WTC11 (cell line): Measurements from ENCODE around the gene TEX44. TPM values are rescaled to one million over a fixed set of nuclear protein-coding genes. Genes with fewer than 3 reads are reported as not detected.

Experiments used
- ATAC-seq: fragments of 200-7000 bp; cut with Tn5 transposase; 2 replicates; pipeline ENCODE4 v1.10.0; 2021; ENCODE audit warnings: mild to moderate bottlenecking, moderate library complexity
- CTCF ChIA-PET: fragments of 300-600 bp; sonication (Branson Sonifier 250); formaldehyde crosslinking; loops from one replicate; lab custom pipeline; 2021; ENCODE audit warnings: antibody characterized with exemption; lab: Charles Lee
- POLR2A ChIA-PET: fragments of 350-600 bp; sonication (Branson Sonifier 250); formaldehyde crosslinking; loops from one replicate; lab custom pipeline; 2021; ENCODE audit warnings: antibody characterized with exemption; lab: Charles Lee
- DNase-seq: peaks from one replicate; pipeline ENCODE4 v3.0.0; 2021; ENCODE audit warnings: low spot score
- H3K27ac Mint-ChIP-seq: 2 replicates; pipeline ENCODE4 v1.8.0; 2021; ENCODE audit warnings: mixed read lengths
- H3K27me3 Mint-ChIP-seq: 2 replicates; pipeline ENCODE4 v1.8.0; 2021; ENCODE audit warnings: low read depth, mild to moderate bottlenecking, moderate library complexity, mixed read lengths
- H3K36me3 Mint-ChIP-seq: 2 replicates; pipeline ENCODE4 v1.8.0; 2021; ENCODE audit warnings: mixed read lengths
- H3K4me1 Mint-ChIP-seq: 2 replicates; pipeline ENCODE4 v1.8.0; 2022; ENCODE audit warnings: mixed read lengths
- H3K4me3 Mint-ChIP-seq: 2 replicates; pipeline ENCODE4 v1.8.0; 2021; ENCODE audit warnings: mild to moderate bottlenecking, moderate library complexity, mixed read lengths
- H3K9me3 Mint-ChIP-seq: 2 replicates; pipeline ENCODE4 v1.8.0; 2021; ENCODE audit warnings: mixed read lengths
- AR ChIP-seq: fragments of 250-450 bp; sonication (Bioruptor Pico); IDR thresholded peaks from 2 replicates; pipeline ENCODE4 v1.9.0; 2021; ENCODE audit warnings: mild to moderate bottlenecking
- CBFB ChIP-seq: sonication (generic); formaldehyde crosslinking; IDR thresholded peaks from 2 replicates; pipeline ENCODE4 v1.8.1; 2022; ENCODE audit warnings: mild to moderate bottlenecking, low read depth, missing genetic modification reagents
- FOXP4 ChIP-seq: sonication (generic); formaldehyde crosslinking; IDR thresholded peaks from 2 replicates; pipeline ENCODE4 v1.8.0; 2022; ENCODE audit warnings: mild to moderate bottlenecking, missing genetic modification reagents
- RORB ChIP-seq: fragments of 250-450 bp; sonication (Bioruptor Pico); IDR thresholded peaks from 2 replicates; pipeline ENCODE4 v1.9.0; 2021; ENCODE audit warnings: mild to moderate bottlenecking
- TEAD4 ChIP-seq: sonication (generic); formaldehyde crosslinking; IDR thresholded peaks from 2 replicates; pipeline ENCODE4 v1.8.0; 2022; ENCODE audit warnings: mild to moderate bottlenecking, missing genetic modification reagents
- total RNA-seq: library from RNA; stranded (reverse); gene quantifications from 3 replicates; pipeline ENCODE4 v1.2.3, GENCODE V29; 2021
- TF ChIP-seq, protein P1 (sequence below): sonication (generic); formaldehyde crosslinking; IDR thresholded peaks from 2 replicates; pipeline ENCODE4 v1.8.0; 2023; ENCODE audit warnings: mild to moderate bottlenecking, missing genetic modification reagents
- TF ChIP-seq, protein P2 (sequence below): sonication (generic); formaldehyde crosslinking; IDR thresholded peaks from 2 replicates; pipeline ENCODE4 v1.8.0; 2022; ENCODE audit warnings: missing genetic modification reagents
- TF ChIP-seq, protein P3 (sequence below): fragments of 250-450 bp; sonication (Bioruptor Pico); conservative IDR thresholded peaks from 2 replicates; pipeline ENCODE4 v1.9.0; 2021; ENCODE audit warnings: mild to moderate bottlenecking
- TF ChIP-seq, protein P4 (sequence below): fragments of 250-450 bp; sonication (Bioruptor Pico); IDR thresholded peaks from 2 replicates; pipeline ENCODE4 v1.9.0; 2021; ENCODE audit warnings: mild to moderate bottlenecking, borderline replicate concordance
- TF ChIP-seq, protein P5 (sequence below): fragments of 250-450 bp; sonication (Bioruptor Pico); IDR thresholded peaks from 2 replicates; pipeline ENCODE4 v2.1.2; 2022; ENCODE audit warnings: mild to moderate bottlenecking, moderate library complexity

The TEX44 gene
- total RNA-seq, 1 experiment from 2014 or later: not detected

GRCh38 chr2:231634412-231634811 is 41.7 kb downstream of the TEX44 start:
- H3K27ac Mint-ChIP-seq: no peak overlapping the region
- no peaks in the 10 kb centered on the region for H3K27me3 Mint-ChIP-seq
- H3K9me3 Mint-ChIP-seq: no peaks in the 10 kb centered on the region
- TF ChIP-seq, protein P1, sequence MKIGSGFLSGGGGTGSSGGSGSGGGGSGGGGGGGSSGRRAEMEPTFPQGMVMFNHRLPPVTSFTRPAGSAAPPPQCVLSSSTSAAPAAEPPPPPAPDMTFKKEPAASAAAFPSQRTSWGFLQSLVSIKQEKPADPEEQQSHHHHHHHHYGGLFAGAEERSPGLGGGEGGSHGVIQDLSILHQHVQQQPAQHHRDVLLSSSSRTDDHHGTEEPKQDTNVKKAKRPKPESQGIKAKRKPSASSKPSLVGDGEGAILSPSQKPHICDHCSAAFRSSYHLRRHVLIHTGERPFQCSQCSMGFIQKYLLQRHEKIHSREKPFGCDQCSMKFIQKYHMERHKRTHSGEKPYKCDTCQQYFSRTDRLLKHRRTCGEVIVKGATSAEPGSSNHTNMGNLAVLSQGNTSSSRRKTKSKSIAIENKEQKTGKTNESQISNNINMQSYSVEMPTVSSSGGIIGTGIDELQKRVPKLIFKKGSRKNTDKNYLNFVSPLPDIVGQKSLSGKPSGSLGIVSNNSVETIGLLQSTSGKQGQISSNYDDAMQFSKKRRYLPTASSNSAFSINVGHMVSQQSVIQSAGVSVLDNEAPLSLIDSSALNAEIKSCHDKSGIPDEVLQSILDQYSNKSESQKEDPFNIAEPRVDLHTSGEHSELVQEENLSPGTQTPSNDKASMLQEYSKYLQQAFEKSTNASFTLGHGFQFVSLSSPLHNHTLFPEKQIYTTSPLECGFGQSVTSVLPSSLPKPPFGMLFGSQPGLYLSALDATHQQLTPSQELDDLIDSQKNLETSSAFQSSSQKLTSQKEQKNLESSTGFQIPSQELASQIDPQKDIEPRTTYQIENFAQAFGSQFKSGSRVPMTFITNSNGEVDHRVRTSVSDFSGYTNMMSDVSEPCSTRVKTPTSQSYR (CRISPR knock-in tag): no peak
- TF ChIP-seq TEAD4 (CRISPR knock-in tag) (no peak), FOXP4 (CRISPR knock-in tag) (no peak)
- TF ChIP-seq, protein P2, sequence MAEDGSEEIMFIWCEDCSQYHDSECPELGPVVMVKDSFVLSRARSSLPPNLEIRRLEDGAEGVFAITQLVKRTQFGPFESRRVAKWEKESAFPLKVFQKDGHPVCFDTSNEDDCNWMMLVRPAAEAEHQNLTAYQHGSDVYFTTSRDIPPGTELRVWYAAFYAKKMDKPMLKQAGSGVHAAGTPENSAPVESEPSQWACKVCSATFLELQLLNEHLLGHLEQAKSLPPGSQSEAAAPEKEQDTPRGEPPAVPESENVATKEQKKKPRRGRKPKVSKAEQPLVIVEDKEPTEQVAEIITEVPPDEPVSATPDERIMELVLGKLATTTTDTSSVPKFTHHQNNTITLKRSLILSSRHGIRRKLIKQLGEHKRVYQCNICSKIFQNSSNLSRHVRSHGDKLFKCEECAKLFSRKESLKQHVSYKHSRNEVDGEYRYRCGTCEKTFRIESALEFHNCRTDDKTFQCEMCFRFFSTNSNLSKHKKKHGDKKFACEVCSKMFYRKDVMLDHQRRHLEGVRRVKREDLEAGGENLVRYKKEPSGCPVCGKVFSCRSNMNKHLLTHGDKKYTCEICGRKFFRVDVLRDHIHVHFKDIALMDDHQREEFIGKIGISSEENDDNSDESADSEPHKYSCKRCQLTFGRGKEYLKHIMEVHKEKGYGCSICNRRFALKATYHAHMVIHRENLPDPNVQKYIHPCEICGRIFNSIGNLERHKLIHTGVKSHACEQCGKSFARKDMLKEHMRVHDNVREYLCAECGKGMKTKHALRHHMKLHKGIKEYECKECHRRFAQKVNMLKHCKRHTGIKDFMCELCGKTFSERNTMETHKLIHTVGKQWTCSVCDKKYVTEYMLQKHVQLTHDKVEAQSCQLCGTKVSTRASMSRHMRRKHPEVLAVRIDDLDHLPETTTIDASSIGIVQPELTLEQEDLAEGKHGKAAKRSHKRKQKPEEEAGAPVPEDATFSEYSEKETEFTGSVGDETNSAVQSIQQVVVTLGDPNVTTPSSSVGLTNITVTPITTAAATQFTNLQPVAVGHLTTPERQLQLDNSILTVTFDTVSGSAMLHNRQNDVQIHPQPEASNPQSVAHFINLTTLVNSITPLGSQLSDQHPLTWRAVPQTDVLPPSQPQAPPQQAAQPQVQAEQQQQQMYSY (CRISPR knock-in tag): no peak
- TF ChIP-seq, protein P3, sequence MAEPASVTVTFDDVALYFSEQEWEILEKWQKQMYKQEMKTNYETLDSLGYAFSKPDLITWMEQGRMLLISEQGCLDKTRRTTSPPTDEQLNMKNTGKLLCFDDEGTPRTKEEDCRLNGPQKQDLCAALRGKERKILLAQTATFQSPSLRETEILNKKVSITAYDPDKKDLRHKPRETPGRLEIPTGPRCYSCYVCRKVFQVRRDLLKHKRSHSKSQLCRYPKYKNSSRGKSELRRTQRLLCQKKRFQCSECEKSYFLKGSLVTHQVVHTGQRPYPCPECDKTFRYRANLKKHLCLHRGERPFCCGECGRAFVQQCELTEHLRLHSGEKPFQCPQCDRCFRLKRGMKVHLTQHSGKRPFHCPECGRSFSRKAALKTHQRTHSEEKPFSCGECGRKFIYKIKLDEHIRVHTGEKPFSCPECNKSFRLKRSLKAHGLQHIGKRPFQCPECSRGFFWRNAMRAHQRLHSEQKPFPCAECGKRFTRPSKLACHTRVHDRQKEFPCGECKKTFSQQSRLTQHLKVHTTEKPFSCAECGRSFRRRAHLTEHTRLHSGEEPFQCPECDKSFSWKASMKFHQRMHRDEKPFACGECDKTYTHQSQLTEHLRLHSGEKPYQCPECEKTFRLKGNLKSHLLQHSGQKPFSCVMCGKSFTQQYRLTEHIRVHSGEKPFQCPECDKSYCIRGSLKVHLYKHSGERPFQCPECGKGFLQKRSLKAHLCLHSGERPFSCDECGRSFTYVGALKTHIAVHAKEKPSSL: no peak
- ATAC-seq: peak; percentile 61
- H3K4me1 Mint-ChIP-seq: peaks cover 11% of the 10 kb centered on the region; the same call in 1 of the 2 replicates
- POLR2A ChIA-PET: interaction anchor here (0.5 kb wide), 1 partner anchor 39 kb away, joined by 4 read pairs; no protein-coding TSS in a partner anchor
- no peaks in the 10 kb centered on the region for H3K36me3 Mint-ChIP-seq
- no peak for DNase-seq
- no peak overlapping the region for H3K4me3 Mint-ChIP-seq
- CTCF ChIA-PET: interaction anchor here (0.5 to 1.7 kb wide), 4 partner anchors 23 to 80 kb away, joined by 3 to 5 read pairs (median 4); no protein-coding TSS in a partner anchor

DNA sequence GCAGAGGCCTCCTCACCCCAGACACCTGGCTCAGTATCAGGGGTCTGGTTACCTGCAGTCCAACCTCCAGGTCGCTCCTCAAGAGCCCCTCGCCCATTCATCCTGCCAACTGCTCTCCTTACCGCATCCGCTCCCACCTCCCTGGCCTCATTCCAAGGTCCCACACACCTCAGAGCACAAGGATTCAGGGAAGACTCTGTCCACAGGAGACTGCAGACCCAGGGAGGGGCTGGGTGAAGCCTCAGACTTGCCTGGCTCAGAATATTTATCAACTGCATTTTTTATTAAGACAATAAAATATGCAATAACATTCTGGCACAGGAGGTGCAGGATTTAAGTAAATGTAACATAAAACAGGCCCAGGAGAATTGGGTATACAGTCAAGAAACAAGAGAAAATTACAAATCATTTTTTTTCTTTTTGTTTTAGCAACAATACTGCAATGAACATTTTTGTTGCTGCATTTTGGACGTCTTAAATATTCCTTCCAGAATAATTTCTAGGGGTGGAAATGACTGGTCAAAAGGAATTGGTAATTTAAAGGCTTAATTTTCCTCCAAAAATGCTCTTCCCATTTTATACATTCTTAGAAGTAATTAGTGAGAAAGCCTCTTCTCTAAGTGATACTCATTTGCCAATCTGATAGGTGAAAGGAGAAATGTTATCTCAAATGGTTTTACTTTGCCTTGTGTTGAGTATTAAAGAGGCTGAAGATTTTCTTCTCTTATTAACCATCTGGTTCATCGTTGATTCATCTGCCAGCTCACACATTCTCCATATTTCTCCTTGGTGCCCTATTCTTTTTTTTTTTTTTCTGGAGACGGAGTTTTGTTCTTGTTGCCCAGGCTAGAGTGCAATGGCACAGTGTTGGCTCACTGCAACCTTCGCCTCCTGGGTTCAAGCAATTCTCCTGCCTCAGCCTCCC is 42.5 kb downstream of the TEX44 start:
- POLR2A ChIA-PET: interaction anchor here (0.5 to 0.6 kb wide), 2 partner anchors 22 to 38 kb away, joined by 3 to 4 read pairs; no protein-coding TSS in a partner anchor
- Mint-ChIP-seq H3K27ac (no peak overlapping the region; the same call in 1 of the 2 replicates), H3K4me1 (peaks cover 11% of the 10 kb centered on the region; the same call in 1 of the 2 replicates), H3K4me3 (no peak overlapping the region), H3K36me3 (no peaks in the 10 kb centered on the region), H3K27me3 (no peaks in the 10 kb centered on the region), H3K9me3 (no peaks in the 10 kb centered on the region)
- DNase-seq (no peak), ATAC-seq (peak; percentile 13; the same call in 1 of the 2 replicates)
- CTCF ChIA-PET: interaction anchor here (0.5 to 1.7 kb wide), 4 partner anchors 24 to 79 kb away, joined by 3 to 5 read pairs (median 4); no protein-coding TSS in a partner anchor
- TF ChIP-seq CBFB (CRISPR knock-in tag) (no peak), RORB (CRISPR knock-in tag) (no peak), AR (no peak)
- TF ChIP-seq, protein P4, sequence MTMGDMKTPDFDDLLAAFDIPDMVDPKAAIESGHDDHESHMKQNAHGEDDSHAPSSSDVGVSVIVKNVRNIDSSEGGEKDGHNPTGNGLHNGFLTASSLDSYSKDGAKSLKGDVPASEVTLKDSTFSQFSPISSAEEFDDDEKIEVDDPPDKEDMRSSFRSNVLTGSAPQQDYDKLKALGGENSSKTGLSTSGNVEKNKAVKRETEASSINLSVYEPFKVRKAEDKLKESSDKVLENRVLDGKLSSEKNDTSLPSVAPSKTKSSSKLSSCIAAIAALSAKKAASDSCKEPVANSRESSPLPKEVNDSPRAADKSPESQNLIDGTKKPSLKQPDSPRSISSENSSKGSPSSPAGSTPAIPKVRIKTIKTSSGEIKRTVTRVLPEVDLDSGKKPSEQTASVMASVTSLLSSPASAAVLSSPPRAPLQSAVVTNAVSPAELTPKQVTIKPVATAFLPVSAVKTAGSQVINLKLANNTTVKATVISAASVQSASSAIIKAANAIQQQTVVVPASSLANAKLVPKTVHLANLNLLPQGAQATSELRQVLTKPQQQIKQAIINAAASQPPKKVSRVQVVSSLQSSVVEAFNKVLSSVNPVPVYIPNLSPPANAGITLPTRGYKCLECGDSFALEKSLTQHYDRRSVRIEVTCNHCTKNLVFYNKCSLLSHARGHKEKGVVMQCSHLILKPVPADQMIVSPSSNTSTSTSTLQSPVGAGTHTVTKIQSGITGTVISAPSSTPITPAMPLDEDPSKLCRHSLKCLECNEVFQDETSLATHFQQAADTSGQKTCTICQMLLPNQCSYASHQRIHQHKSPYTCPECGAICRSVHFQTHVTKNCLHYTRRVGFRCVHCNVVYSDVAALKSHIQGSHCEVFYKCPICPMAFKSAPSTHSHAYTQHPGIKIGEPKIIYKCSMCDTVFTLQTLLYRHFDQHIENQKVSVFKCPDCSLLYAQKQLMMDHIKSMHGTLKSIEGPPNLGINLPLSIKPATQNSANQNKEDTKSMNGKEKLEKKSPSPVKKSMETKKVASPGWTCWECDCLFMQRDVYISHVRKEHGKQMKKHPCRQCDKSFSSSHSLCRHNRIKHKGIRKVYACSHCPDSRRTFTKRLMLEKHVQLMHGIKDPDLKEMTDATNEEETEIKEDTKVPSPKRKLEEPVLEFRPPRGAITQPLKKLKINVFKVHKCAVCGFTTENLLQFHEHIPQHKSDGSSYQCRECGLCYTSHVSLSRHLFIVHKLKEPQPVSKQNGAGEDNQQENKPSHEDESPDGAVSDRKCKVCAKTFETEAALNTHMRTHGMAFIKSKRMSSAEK (CRISPR knock-in tag): no peak
- TF ChIP-seq, protein P5, sequence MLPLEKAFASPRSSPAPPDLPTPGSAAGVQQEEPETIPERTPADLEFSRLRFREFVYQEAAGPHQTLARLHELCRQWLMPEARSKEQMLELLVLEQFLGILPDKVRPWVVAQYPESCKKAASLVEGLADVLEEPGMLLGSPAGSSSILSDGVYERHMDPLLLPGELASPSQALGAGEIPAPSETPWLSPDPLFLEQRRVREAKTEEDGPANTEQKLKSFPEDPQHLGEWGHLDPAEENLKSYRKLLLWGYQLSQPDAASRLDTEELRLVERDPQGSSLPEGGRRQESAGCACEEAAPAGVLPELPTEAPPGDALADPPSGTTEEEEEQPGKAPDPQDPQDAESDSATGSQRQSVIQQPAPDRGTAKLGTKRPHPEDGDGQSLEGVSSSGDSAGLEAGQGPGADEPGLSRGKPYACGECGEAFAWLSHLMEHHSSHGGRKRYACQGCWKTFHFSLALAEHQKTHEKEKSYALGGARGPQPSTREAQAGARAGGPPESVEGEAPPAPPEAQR (CRISPR knock-in tag): no peak
